HepG2 (cell line): ENCODE results near the gene CDK2. TPM values are rescaled to one million over a fixed set of nuclear protein-coding genes. Genes with fewer than 3 reads are reported as not detected.

Source experiments
- ATAC-seq: fragments of 200-7000 bp; cut with Tn5 transposase; 3 replicates; pipeline ENCODE4 v1.9.1; 2020; ENCODE audit warnings: mild to moderate bottlenecking, moderate library complexity
- BruUV-seq: library from RNA; stranded (reverse); fragments of 400-500 nt; replicated peaks from 2 replicates; lab custom pipeline; 2021; lab: Mats Ljungman, UMichigan
- CTCF ChIA-PET: fragments of 300-600 bp; formaldehyde crosslinking; extraction: SDS; loops from one replicate; lab custom pipeline; 2021; ENCODE audit warnings: low total read pairs, inconsistent platforms, low intra/inter-chr PET ratio; lab: Yijun Ruan, JAX
- POLR2A ChIA-PET: fragments of 350-600 bp; sonication (Branson Sonifier 250); formaldehyde crosslinking; loops from one replicate; lab custom pipeline; 2020; ENCODE audit warnings: antibody characterized with exemption, inconsistent platforms; lab: Yijun Ruan, JAX
- DNase-seq: peaks from one replicate; pipeline ENCODE4 v3.0.0-alpha.2; 2015; ENCODE audit warnings: low spot score
- FAIRE-seq: peaks from 3 replicates; lab custom pipeline; 2011; peaks lifted over from hg19 to GRCh38; lab: Jason Lieb, UNC
- H2AFZ ChIP-seq: one replicate; pipeline ENCODE4 v1.6.1; 2011; ENCODE audit warnings: low read length, inconsistent platforms
- H3K27ac ChIP-seq: fragments of 300-600 bp; 3 replicates; pipeline ENCODE4 v1.8.0; 2011; ENCODE audit warnings: mixed run types, mild to moderate bottlenecking, mixed read lengths, low read length, inconsistent platforms; ENCODE audit not compliant: insufficient read depth; ENCODE audit errors: extremely low read length
- H3K27me3 ChIP-seq, 2 experiments: fragments of 200-600 bp in 1 of 2; 2 replicates in 1 of 2; 3 replicates in 1 of 2; pipeline versions ENCODE4 v1.6.0 to v1.8.0; 2011; ENCODE audit warnings: low read length in 2 of 2, mild to moderate bottlenecking in 2 of 2, moderate library complexity in 2 of 2, inconsistent platforms in 1 of 2; ENCODE audit not compliant: insufficient read depth in 2 of 2, control insufficient read depth in 1 of 2
- H3K36me3 ChIP-seq, 2 experiments: fragments of 200-600 bp in 1 of 2; replicated peaks in 1 of 2; 2 replicates in 1 of 2; 3 replicates in 1 of 2; pipeline versions ENCODE4 v1.5.1 to v1.8.0; 2011; ENCODE audit warnings: low read length in 2 of 2, inconsistent platforms in 1 of 2; ENCODE audit not compliant: insufficient read depth in 2 of 2, control insufficient read depth in 1 of 2
- H3K4me1 ChIP-seq: 2 replicates; pipeline ENCODE4 v1.5.1; 2012; ENCODE audit warnings: low read length, inconsistent platforms; ENCODE audit not compliant: insufficient read depth
- H3K4me2 ChIP-seq: 2 replicates; pipeline ENCODE4 v1.6.0; 2011; ENCODE audit warnings: low read depth, low read length, inconsistent platforms
- H3K4me3 ChIP-seq, 3 experiments: fragments of 200-600 bp in 1 of 3; sonication (generic), shearing (Covaris generic) in 1 of 3; replicated peaks in 1 of 3; 2 replicates each; pipeline ENCODE4 v1.5.1; 2011 to 2016; ENCODE audit warnings: low read length in 3 of 3, inconsistent platforms in 2 of 3, low read depth in 2 of 3, mild to moderate bottlenecking in 2 of 3, control low read depth in 1 of 3, mixed read lengths in 1 of 3; ENCODE audit not compliant: insufficient read depth in 1 of 3
- H3K79me2 ChIP-seq: one replicate; pipeline ENCODE4 v1.6.1; 2011; ENCODE audit warnings: low read length, inconsistent platforms; ENCODE audit not compliant: insufficient read depth
- H3K9ac ChIP-seq: 2 replicates; pipeline ENCODE4 v1.6.0; 2011; ENCODE audit warnings: mild to moderate bottlenecking, low read depth, low read length, inconsistent platforms; ENCODE audit not compliant: insufficient read depth
- H3K9me3 ChIP-seq: 2 replicates; pipeline ENCODE4 v1.5.1; 2012; ENCODE audit warnings: mild to moderate bottlenecking, low read length
- H4K20me1 ChIP-seq: 2 replicates; pipeline ENCODE4 v1.6.0; 2011; ENCODE audit warnings: inconsistent platforms, mild to moderate bottlenecking, low read length, moderate library complexity; ENCODE audit not compliant: insufficient read depth
- HOXD1 ChIP-seq: sonication (generic); formaldehyde crosslinking; IDR thresholded peaks from 2 replicates; pipeline ENCODE4 v1.5.0; 2020; ENCODE audit warnings: missing genetic modification reagents
- KDM2A ChIP-seq: sonication (generic); formaldehyde crosslinking; IDR thresholded peaks from 2 replicates; pipeline ENCODE4 v1.4.0; 2020; ENCODE audit warnings: low read depth, missing genetic modification reagents, borderline replicate concordance
- MYNN ChIP-seq: sonication (generic); formaldehyde crosslinking; IDR thresholded peaks from 2 replicates; pipeline ENCODE4 v1.4.0; 2020; ENCODE audit warnings: mild to moderate bottlenecking, low read depth, missing genetic modification reagents
- PCBP1 ChIP-seq: fragments of 200-400 bp; formaldehyde crosslinking; IDR thresholded peaks from 2 replicates; pipeline ENCODE4 v1.6.1; 2017; ENCODE audit warnings: mild to moderate bottlenecking, low read depth, low read length, borderline replicate concordance
- TRIM22 ChIP-seq: fragments of 450-650 bp; IDR thresholded peaks from 2 replicates; pipeline ENCODE4 v1.6.1; 2017
- ZNF263 ChIP-seq: sonication (generic); formaldehyde crosslinking; IDR thresholded peaks from 2 replicates; pipeline ENCODE4 v1.4.0; 2020; ENCODE audit warnings: missing genetic modification reagents
- ZNF713 ChIP-seq: sonication (generic); formaldehyde crosslinking; IDR thresholded peaks from 2 replicates; pipeline ENCODE4 v1.4.0; 2020; ENCODE audit warnings: mild to moderate bottlenecking, missing genetic modification reagents
- ZNF770 ChIP-seq: sonication (generic); formaldehyde crosslinking; IDR thresholded peaks from 2 replicates; pipeline ENCODE4 v1.5.0; 2020; ENCODE audit warnings: mild to moderate bottlenecking, missing genetic modification reagents
- WGBS: methylation state at CpG from one replicate; pipeline ENCODE4 v1.1.6; 2017; ENCODE audit warnings: low lambda C conversion rate; 5-methylcytosine and 5-hydroxymethylcytosine counted together
- in situ Hi-C: cut with HindIII; loops from 2 replicates; pipeline ENCODE4 v1.10.0; 2017; ENCODE audit warnings: low pct_unique_long_range_greater_than_20kb; ENCODE audit not compliant: extremely low pct_ligation_motif_present
- intact Hi-C: fragments of 100-400 bp; cut with micrococcal nuclease; formaldehyde crosslinking; loops from one replicate; pipeline ENCODE4 v1.10.0; 2022; ENCODE audit not compliant: unreplicated experiment
- polyA plus RNA-seq, 8 experiments: library from polyadenylated mRNA; depleted of rRNA in 3 of 8; stranded (reverse) in 7 of 8; unstranded in 1 of 8; fragments of >200 nt; fragmentation: Illumina TruSeq in 4 of 8; extraction: Trizol in 4 of 8; gene quantifications; 2 replicates each; pipeline versions ENCODE4 v1.2.1 to v1.2.3, GENCODE V29; 2011 to 2016; ENCODE audit warnings: low read depth in 4 of 8, missing spikeins in 1 of 8, mixed read lengths in 1 of 8; ENCODE audit not compliant: insufficient read depth in 1 of 8
- total RNA-seq, 5 experiments: library from RNA; depleted of rRNA; stranded (reverse); fragments of >200 nt; fragmentation: Illumina TruSeq; extraction: Trizol; gene quantifications; 2 replicates each; pipeline ENCODE4 v1.2.3, GENCODE V29; 2016; ENCODE audit warnings: low read depth in 1 of 5

Gene CDK2
- total and polyA plus RNA-seq, 2 of the 13 experiments (the other 11 are each of a cell fraction or from before 2014, with no cell fraction given) = 47.5 to 52.6 TPM

DNA sequence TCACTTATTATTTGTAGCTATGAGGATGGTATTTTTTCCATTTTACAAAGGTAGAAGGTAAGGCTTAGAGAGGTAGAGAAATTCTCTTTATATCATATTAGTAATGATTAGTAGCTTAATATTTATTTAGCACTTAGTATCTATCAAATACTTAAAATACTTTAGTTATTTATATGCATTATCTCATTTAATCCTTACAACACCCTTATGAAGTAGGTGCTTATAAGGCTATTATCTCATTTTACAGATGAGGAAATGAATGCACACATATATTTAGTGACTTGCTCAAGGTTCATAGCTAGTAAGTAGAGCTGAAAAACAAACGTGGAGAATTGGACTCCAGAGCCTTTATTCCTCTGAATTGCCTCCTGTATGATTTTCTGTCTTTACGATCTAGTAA lies 18.2 kb downstream of the CDK2 start:
- WGBS = 72% methylated on average over 2 of the region's 2 CpGs
- ATAC-seq (no peak), FAIRE-seq (no peak), DNase-seq (no peak)
- CTCF ChIA-PET = no interaction called here
- BruUV-seq = no TSS peak
- no peak overlapping the region for H2AFZ ChIP-seq
- H3K4me2 ChIP-seq = no peak overlapping the region
- H3K9me3 ChIP-seq = no peaks in the 10 kb centered on the region
- H3K4me3 ChIP-seq = no peak overlapping the region
- no peak overlapping the region for H3K9ac ChIP-seq
- intact Hi-C loops = no loop called here
- H3K36me3 ChIP-seq = peaks cover 4 to 26% of the 10 kb centered on the region in 2 experiments; a peak in 4 of 5 replicates
- in situ Hi-C loops = no loop called here
- H3K27me3 ChIP-seq = no peaks in the 10 kb centered on the region
- no peaks in the 10 kb centered on the region for H3K79me2 ChIP-seq
- no peak overlapping the region for H3K27ac ChIP-seq
- no peaks in the 10 kb centered on the region for H4K20me1 ChIP-seq
- POLR2A ChIA-PET = interaction anchor here (0.7 to 5.6 kb wide), 5 partner anchors 11 to 99 kb away, joined by 3 to 45 read pairs (median 4); partner anchors contain the start of genes RAB5B and SUOX
- no peaks in the 10 kb centered on the region for H3K4me1 ChIP-seq
- TF ChIP-seq KDM2A = no peak
- TF ChIP-seq TRIM22 = no peak
- TF ChIP-seq PCBP1 = no peak
- TF ChIP-seq ZNF263 = no peak
- no peak for TF ChIP-seq ZNF770
- TF ChIP-seq HOXD1 = no peak
- TF ChIP-seq MYNN (CRISPR knock-in tag) = no peak
- no peak for TF ChIP-seq ZNF713 (CRISPR knock-in tag)
- TF ChIP-seq, all 625 proteins: peak for 0
